ENCODE measurements around the gene ARHGEF37.

ARHGEF37 gene

GRCh38 chr5:149639737-149640136 lies 58.4 kb downstream of the ARHGEF37 start:
- TF ChIP-seq EZH2phosphoT487 (IDR thresholded peaks at IDR 0.05; ENCODE audit: low read depth) = no peak
- TF ChIP-seq, protein P1, sequence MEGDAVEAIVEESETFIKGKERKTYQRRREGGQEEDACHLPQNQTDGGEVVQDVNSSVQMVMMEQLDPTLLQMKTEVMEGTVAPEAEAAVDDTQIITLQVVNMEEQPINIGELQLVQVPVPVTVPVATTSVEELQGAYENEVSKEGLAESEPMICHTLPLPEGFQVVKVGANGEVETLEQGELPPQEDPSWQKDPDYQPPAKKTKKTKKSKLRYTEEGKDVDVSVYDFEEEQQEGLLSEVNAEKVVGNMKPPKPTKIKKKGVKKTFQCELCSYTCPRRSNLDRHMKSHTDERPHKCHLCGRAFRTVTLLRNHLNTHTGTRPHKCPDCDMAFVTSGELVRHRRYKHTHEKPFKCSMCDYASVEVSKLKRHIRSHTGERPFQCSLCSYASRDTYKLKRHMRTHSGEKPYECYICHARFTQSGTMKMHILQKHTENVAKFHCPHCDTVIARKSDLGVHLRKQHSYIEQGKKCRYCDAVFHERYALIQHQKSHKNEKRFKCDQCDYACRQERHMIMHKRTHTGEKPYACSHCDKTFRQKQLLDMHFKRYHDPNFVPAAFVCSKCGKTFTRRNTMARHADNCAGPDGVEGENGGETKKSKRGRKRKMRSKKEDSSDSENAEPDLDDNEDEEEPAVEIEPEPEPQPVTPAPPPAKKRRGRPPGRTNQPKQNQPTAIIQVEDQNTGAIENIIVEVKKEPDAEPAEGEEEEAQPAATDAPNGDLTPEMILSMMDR (IDR thresholded peaks at IDR 0.05; ENCODE audit: low read depth, low read length) = no peak
- no peak overlapping the region for H3K27ac ChIP-seq (ENCODE audit: low read length)
- H3K4me2 ChIP-seq (ENCODE audit: low read length) = no peak overlapping the region
- H3K27me3 ChIP-seq (ENCODE audit: low read depth, low read length) = no peaks in the 10 kb centered on the region
- no peaks in the 10 kb centered on the region for H3K9me3 ChIP-seq (ENCODE audit: insufficient read depth, low read length)
- no peak overlapping the region for H3K9ac ChIP-seq (ENCODE audit: low read length)
- no peaks in the 10 kb centered on the region for H3K79me2 ChIP-seq (ENCODE audit: low read length)
- no peak overlapping the region for H3K4me3 ChIP-seq (ENCODE audit: low read length)
- H3K4me1 ChIP-seq (ENCODE audit: low read length) = no peaks in the 10 kb centered on the region
- no peaks in the 10 kb centered on the region for H3K36me3 ChIP-seq (replicated peaks; ENCODE audit: low read depth, low read length)
- no peak overlapping the region for H2AFZ ChIP-seq (ENCODE audit: low read depth, low read length)
- no peaks in the 10 kb centered on the region for H4K20me1 ChIP-seq (ENCODE audit: insufficient read depth, low read length)

DNA sequence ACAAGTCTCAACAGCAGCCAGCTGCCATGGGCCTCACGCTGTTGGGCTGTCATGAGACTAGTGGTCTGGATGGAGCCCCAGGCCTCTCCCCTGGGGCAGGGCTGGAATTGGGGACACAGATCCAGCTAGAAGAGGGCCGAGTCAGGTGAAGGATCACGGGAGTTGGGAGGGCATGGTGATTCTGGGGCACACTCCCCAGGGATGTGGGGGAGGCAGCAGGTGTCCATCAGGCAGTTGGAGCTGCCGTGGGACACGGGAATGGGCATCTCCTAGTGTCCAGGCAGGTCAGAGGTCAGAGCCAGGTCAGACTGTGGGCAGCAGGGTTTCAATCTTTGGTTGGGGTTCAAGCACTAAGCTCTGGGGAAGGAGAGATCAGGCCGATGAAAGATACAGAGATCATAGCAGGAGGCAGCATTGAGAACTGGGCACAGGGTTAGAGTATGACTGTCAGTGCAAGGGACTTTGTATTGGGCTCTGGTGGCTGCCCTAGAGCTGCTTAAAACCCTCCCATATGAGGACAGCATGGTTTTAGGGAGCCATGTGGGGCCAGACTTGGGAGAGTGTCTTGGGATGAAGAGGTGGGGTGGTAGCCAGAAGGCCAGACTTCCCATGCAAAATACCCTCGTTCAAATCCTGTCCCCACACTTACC lies 59.2 kb downstream of the ARHGEF37 start:
- no peak overlapping the region for H3K4me3 ChIP-seq (ENCODE audit: low read length)
- no peak overlapping the region for H3K4me2 ChIP-seq (ENCODE audit: low read length)
- no peak for TF ChIP-seq EZH2phosphoT487 (IDR thresholded peaks at IDR 0.05; ENCODE audit: low read depth)
- TF ChIP-seq, protein P1 (IDR thresholded peaks at IDR 0.05; ENCODE audit: low read depth, low read length) = no peak
- H2AFZ ChIP-seq (ENCODE audit: low read depth, low read length) = no peak overlapping the region
- no peaks in the 10 kb centered on the region for H3K9me3 ChIP-seq (ENCODE audit: insufficient read depth, low read length)
- H3K9ac ChIP-seq (ENCODE audit: low read length) = no peak overlapping the region
- H3K79me2 ChIP-seq (ENCODE audit: low read length) = no peaks in the 10 kb centered on the region
- no peaks in the 10 kb centered on the region for H3K27me3 ChIP-seq (ENCODE audit: low read depth, low read length)
- H3K4me1 ChIP-seq (ENCODE audit: low read length) = no peaks in the 10 kb centered on the region
- no peak overlapping the region for H3K27ac ChIP-seq (ENCODE audit: low read length)
- no peaks in the 10 kb centered on the region for H3K36me3 ChIP-seq (replicated peaks; ENCODE audit: low read depth, low read length)
- H4K20me1 ChIP-seq (ENCODE audit: insufficient read depth, low read length) = no peaks in the 10 kb centered on the region

GRCh38 chr5:149641000-149641576 lies 59.8 kb downstream of the ARHGEF37 start:
- Histone ChIP-seq H3K4me2 (ENCODE audit: low read length) (no peak overlapping the region), H3K27me3 (ENCODE audit: low read depth, low read length) (no peaks in the 10 kb centered on the region), H3K9me3 (ENCODE audit: insufficient read depth, low read length) (no peaks in the 10 kb centered on the region), H3K79me2 (ENCODE audit: low read length) (no peaks in the 10 kb centered on the region), H3K4me3 (ENCODE audit: low read length) (no peak overlapping the region), H3K36me3 (replicated peaks; ENCODE audit: low read depth, low read length) (no peaks in the 10 kb centered on the region), H3K27ac (ENCODE audit: low read length) (no peak overlapping the region), H2AFZ (ENCODE audit: low read depth, low read length) (no peak overlapping the region), H3K4me1 (ENCODE audit: low read length) (no peaks in the 10 kb centered on the region), H3K9ac (ENCODE audit: low read length) (no peak overlapping the region), H4K20me1 (ENCODE audit: insufficient read depth, low read length) (no peaks in the 10 kb centered on the region)
- TF ChIP-seq, protein P1 (IDR thresholded peaks at IDR 0.05; ENCODE audit: low read depth, low read length) = no peak
- TF ChIP-seq EZH2phosphoT487 (IDR thresholded peaks at IDR 0.05; ENCODE audit: low read depth) = no peak

- H3K27me3 ChIP-seq (ENCODE audit: low read depth, low read length) = no peaks in the 10 kb centered on the region
- no peak overlapping the region for H3K4me2 ChIP-seq (ENCODE audit: low read length)
- H3K79me2 ChIP-seq (ENCODE audit: low read length) = no peaks in the 10 kb centered on the region
- no peak overlapping the region for H2AFZ ChIP-seq (ENCODE audit: low read depth, low read length)
- no peak overlapping the region for H3K9ac ChIP-seq (ENCODE audit: low read length)
- no peaks in the 10 kb centered on the region for H3K9me3 ChIP-seq (ENCODE audit: insufficient read depth, low read length)
- H3K27ac ChIP-seq (ENCODE audit: low read length) = no peak overlapping the region
- no peak overlapping the region for H3K4me3 ChIP-seq (ENCODE audit: low read length)
- TF ChIP-seq EZH2phosphoT487 (IDR thresholded peaks at IDR 0.05; ENCODE audit: low read depth) = no peak
- TF ChIP-seq, protein P1 (IDR thresholded peaks at IDR 0.05; ENCODE audit: low read depth, low read length) = no peak
- no peaks in the 10 kb centered on the region for H3K4me1 ChIP-seq (ENCODE audit: low read length)
- H4K20me1 ChIP-seq (ENCODE audit: insufficient read depth, low read length) = no peaks in the 10 kb centered on the region
- H3K36me3 ChIP-seq (replicated peaks; ENCODE audit: low read depth, low read length) = no peaks in the 10 kb centered on the region
Measured at GRCh38 chr5:149641600-149641999, 60.3 kb downstream of the ARHGEF37 start.
